Naive thymus-derived CD4-positive, alpha-beta T cell (primary cell): ENCODE results near the gene EPHA7. TPM values are rescaled to one million over a fixed set of nuclear protein-coding genes. Genes with fewer than 3 reads are reported as not detected.

Experiments used
- ATAC-seq: fragments of 150-1000 bp; cut with Tn5 transposase; 2 replicates; pipeline ENCODE4 v1.10.0; 2021; ENCODE audit warnings: mild to moderate bottlenecking, moderate library complexity
- CTCF ChIA-PET: fragments of 350-600 bp; sonication (Branson Sonifier 250); formaldehyde crosslinking; loops from one replicate; lab custom pipeline; 2021; ENCODE audit warnings: antibody characterized with exemption; lab: Charles Lee
- POLR2A ChIA-PET: fragments of 350-600 bp; sonication (Branson Sonifier 250); formaldehyde crosslinking; loops from one replicate; lab custom pipeline; 2021; ENCODE audit warnings: antibody characterized with exemption, inconsistent platforms; lab: Charles Lee
- DNase-seq, 9 donors: peaks; one replicate each; pipeline versions ENCODE4 v3.0.0 to v3.0.0-alpha.2; 2020 to 2022; ENCODE audit warnings: mixed read lengths in 1 of 9
- H3K27ac ChIP-seq: one replicate; pipeline ENCODE4 v1.7.0; 2013; ENCODE audit warnings: mild to moderate bottlenecking, low read depth, low read length, moderate library complexity
- H3K27me3 ChIP-seq, 2 donors: one replicate each; pipeline ENCODE4 v1.7.0; 2013; ENCODE audit warnings: low read length in 2 of 2, mild to moderate bottlenecking in 2 of 2, moderate library complexity in 2 of 2; ENCODE audit not compliant: control insufficient read depth in 2 of 2, insufficient read depth in 2 of 2
- H3K36me3 ChIP-seq, 3 experiments: 1 replicate in 2 of 3; 2 replicates in 1 of 3; pipeline ENCODE4 v1.7.0; 2013; ENCODE audit warnings: low read length in 3 of 3, mild to moderate bottlenecking in 3 of 3, moderate library complexity in 1 of 3; ENCODE audit not compliant: insufficient read depth in 3 of 3, control insufficient read depth in 2 of 3
- H3K4me1 ChIP-seq, 2 donors: one replicate each; pipeline ENCODE4 v1.7.0; 2013; ENCODE audit warnings: low read length in 2 of 2, mild to moderate bottlenecking in 2 of 2, moderate library complexity in 1 of 2; ENCODE audit not compliant: control insufficient read depth in 2 of 2, insufficient read depth in 2 of 2
- H3K4me3 ChIP-seq: 2 replicates; pipeline ENCODE4 v1.7.0; 2013; ENCODE audit warnings: mild to moderate bottlenecking, low read length
- H3K9me3 ChIP-seq, 3 experiments: 1 replicate in 2 of 3; 2 replicates in 1 of 3; pipeline ENCODE4 v1.7.0; 2013; ENCODE audit warnings: low read length in 3 of 3; ENCODE audit not compliant: control insufficient read depth in 2 of 3
- H3K27ac Mint-ChIP-seq, 9 donors: one replicate each; pipeline ENCODE4 v1.8.0; 2020 to 2022; ENCODE audit warnings: mixed read lengths in 9 of 9, mild to moderate bottlenecking in 8 of 9, moderate library complexity in 5 of 9, inconsistent platforms in 2 of 9
- H3K27me3 Mint-ChIP-seq, 5 donors: one replicate each; pipeline ENCODE4 v1.8.0; 2021 to 2022; ENCODE audit warnings: mixed read lengths in 5 of 5, mild to moderate bottlenecking in 1 of 5
- H3K36me3 Mint-ChIP-seq, 5 donors: one replicate each; pipeline ENCODE4 v1.8.0; 2020 to 2022; ENCODE audit warnings: mixed read lengths in 5 of 5, mild to moderate bottlenecking in 3 of 5, inconsistent platforms in 1 of 5
- H3K4me1 Mint-ChIP-seq, 7 donors: one replicate each; pipeline ENCODE4 v1.8.0; 2020 to 2022; ENCODE audit warnings: mixed read lengths in 7 of 7, mild to moderate bottlenecking in 3 of 7, inconsistent platforms in 1 of 7
- H3K4me3 Mint-ChIP-seq, 10 donors: one replicate each; pipeline ENCODE4 v1.8.0; 2020 to 2022; ENCODE audit warnings: mild to moderate bottlenecking in 10 of 10, mixed read lengths in 10 of 10, moderate library complexity in 6 of 10, inconsistent platforms in 2 of 10
- H3K9me3 Mint-ChIP-seq, 11 donors: one replicate each; pipeline ENCODE4 v1.8.0; 2020 to 2022; ENCODE audit warnings: mixed read lengths in 11 of 11, mild to moderate bottlenecking in 4 of 11, inconsistent platforms in 1 of 11, moderate library complexity in 1 of 11
- intact Hi-C, 2 donors: fragments of 100-400 bp; cut with micrococcal nuclease; formaldehyde crosslinking; loops; one replicate each; pipeline ENCODE4 v1.15.1; 2023
- polyA plus RNA-seq, 2 donors: library from polyadenylated mRNA; unstranded; fragments of 300-500 nt; fragmentation: Illumina TruSeq; gene quantifications; one replicate each; pipeline ENCODE4 v1.2.3, GENCODE V29; 2021
- total RNA-seq, 6 experiments: library from RNA in 5 of 6; stranded (reverse) in 5 of 6; gene quantifications; 1 replicate in 5 of 6; 2 replicates in 1 of 6; pipeline ENCODE4 v1.2.3 and lab custom pipeline; 2021 to 2026

The EPHA7 gene
- total and polyA plus RNA-seq, 7 experiments from 2014 or later: not detected

DNA sequence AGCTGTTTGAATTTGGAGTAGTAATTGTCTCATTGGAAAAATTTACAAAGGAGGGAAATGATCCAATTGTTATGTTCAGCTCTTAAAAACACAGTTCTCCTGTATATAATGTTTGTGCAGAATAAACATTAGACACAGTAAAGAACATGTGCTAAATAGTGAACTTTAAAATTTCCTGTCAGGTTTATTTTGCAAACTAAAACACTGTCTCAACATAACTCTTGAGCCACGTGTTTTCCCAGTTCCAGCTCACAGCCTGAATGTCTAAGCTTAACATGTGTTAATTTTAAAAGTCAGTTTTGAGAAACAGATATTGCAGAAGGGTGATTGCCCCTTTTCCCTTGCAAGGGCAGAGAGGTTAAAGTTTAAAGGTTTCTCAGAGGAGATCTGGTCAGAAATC is 20.6 kb downstream of the EPHA7 start:
- Histone ChIP-seq H3K27me3 (no peaks in the 10 kb centered on the region), H3K27ac (no peak overlapping the region), H3K9me3 (no peaks in the 10 kb centered on the region), H3K36me3 (no peaks in the 10 kb centered on the region), H3K4me1 (no peaks in the 10 kb centered on the region), H3K4me3 (no peak overlapping the region)
- ChIA-PET POLR2A (no interaction called here), CTCF (no interaction called here)
- Mint-ChIP-seq H3K4me1 (no peaks in the 10 kb centered on the region), H3K27me3 (no peaks in the 10 kb centered on the region), H3K36me3 (no peaks in the 10 kb centered on the region), H3K27ac (no peak overlapping the region), H3K9me3 (peaks cover 0 to 6% (median 0%) of the 10 kb centered on the region in 11 donors), H3K4me3 (no peak overlapping the region)
- no peak for ATAC-seq
- intact Hi-C loops: no loop called here
- DNase-seq: no peak

- no peaks in the 10 kb centered on the region for H3K9me3 ChIP-seq
- Mint-ChIP-seq H3K36me3 (no peaks in the 10 kb centered on the region), H3K4me1 (no peaks in the 10 kb centered on the region), H3K27ac (no peak overlapping the region), H3K9me3 (no peaks in the 10 kb centered on the region), H3K27me3 (no peaks in the 10 kb centered on the region), H3K4me3 (no peak overlapping the region)
- ChIA-PET POLR2A (no interaction called here), CTCF (no interaction called here)
- H3K36me3 ChIP-seq: no peaks in the 10 kb centered on the region
- ATAC-seq (no peak), DNase-seq (no peak)
- intact Hi-C loops: no loop called here
- H3K4me3 ChIP-seq: no peak overlapping the region
- no peak overlapping the region for H3K27ac ChIP-seq
- H3K27me3 ChIP-seq: no peaks in the 10 kb centered on the region
- H3K4me1 ChIP-seq: no peaks in the 10 kb centered on the region
These were observed 24.9 kb downstream of the EPHA7 start for GRCh38 chr6:93394471-93394870.

- no peak overlapping the region for H3K4me3 Mint-ChIP-seq
- H3K27ac Mint-ChIP-seq: no peak overlapping the region
- Histone ChIP-seq H3K27ac (no peak overlapping the region), H3K27me3 (no peaks in the 10 kb centered on the region), H3K4me1 (no peaks in the 10 kb centered on the region), H3K9me3 (no peaks in the 10 kb centered on the region), H3K4me3 (no peak overlapping the region), H3K36me3 (no peaks in the 10 kb centered on the region)
- DNase-seq: no peak
- no peaks in the 10 kb centered on the region for H3K36me3 Mint-ChIP-seq
- no peaks in the 10 kb centered on the region for H3K4me1 Mint-ChIP-seq
- ChIA-PET CTCF (no interaction called here), POLR2A (no interaction called here)
- peaks cover 0 to under 1% (median 0%) of the 10 kb centered on the region in 11 donors for H3K9me3 Mint-ChIP-seq
- ATAC-seq: no peak
- H3K27me3 Mint-ChIP-seq: no peaks in the 10 kb centered on the region
- intact Hi-C loops: no loop called here
These were observed 25.7 kb downstream of the EPHA7 start for GRCh38 chr6:93393554-93394074.

DNA sequence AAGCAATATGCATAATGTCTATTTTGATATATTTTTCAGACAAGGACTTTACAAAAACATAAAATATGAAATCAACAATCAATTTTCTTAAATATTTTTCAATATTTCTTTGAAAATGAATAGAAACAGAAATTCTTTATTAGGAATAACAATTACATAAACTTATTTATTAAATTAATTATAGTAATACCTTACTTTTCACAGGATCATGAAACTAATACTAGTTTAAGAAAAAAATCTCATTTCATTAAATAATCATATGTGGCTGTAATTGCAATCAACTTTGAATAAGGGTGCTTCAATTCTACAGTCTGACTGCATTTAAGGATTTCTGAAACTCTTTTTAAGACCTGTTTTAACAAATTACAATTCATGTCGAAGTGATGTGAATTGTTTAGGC is 26.6 kb downstream of the EPHA7 start:
- Histone ChIP-seq H3K27ac (no peak overlapping the region), H3K27me3 (no peaks in the 10 kb centered on the region), H3K9me3 (no peaks in the 10 kb centered on the region), H3K4me3 (no peak overlapping the region), H3K4me1 (no peaks in the 10 kb centered on the region), H3K36me3 (no peaks in the 10 kb centered on the region)
- intact Hi-C loops: no loop called here
- ATAC-seq: no peak
- Mint-ChIP-seq H3K27ac (no peak overlapping the region), H3K9me3 (peaks cover 0 to 6% (median 0%) of the 10 kb centered on the region in 11 donors), H3K27me3 (no peaks in the 10 kb centered on the region), H3K4me3 (no peak overlapping the region), H3K4me1 (no peaks in the 10 kb centered on the region), H3K36me3 (no peaks in the 10 kb centered on the region)
- POLR2A ChIA-PET: no interaction called here
- no peak for DNase-seq
- CTCF ChIA-PET: no interaction called here

GRCh38 chr6:93391965-93392364 is 27.4 kb downstream of the EPHA7 start:
- no peak for DNase-seq
- Histone ChIP-seq H3K4me3 (no peak overlapping the region), H3K36me3 (no peaks in the 10 kb centered on the region), H3K27ac (no peak overlapping the region), H3K27me3 (no peaks in the 10 kb centered on the region), H3K9me3 (no peaks in the 10 kb centered on the region), H3K4me1 (no peaks in the 10 kb centered on the region)
- Mint-ChIP-seq H3K9me3 (peaks cover 0 to 14% (median 2%) of the 10 kb centered on the region in 11 donors), H3K27ac (no peak overlapping the region), H3K27me3 (peaks cover 0 to 3% (median 0%) of the 10 kb centered on the region in 5 donors), H3K4me1 (no peaks in the 10 kb centered on the region), H3K36me3 (no peaks in the 10 kb centered on the region), H3K4me3 (no peak overlapping the region)
- ChIA-PET POLR2A (no interaction called here), CTCF (no interaction called here)
- ATAC-seq: no peak
- intact Hi-C loops: no loop called here

DNA sequence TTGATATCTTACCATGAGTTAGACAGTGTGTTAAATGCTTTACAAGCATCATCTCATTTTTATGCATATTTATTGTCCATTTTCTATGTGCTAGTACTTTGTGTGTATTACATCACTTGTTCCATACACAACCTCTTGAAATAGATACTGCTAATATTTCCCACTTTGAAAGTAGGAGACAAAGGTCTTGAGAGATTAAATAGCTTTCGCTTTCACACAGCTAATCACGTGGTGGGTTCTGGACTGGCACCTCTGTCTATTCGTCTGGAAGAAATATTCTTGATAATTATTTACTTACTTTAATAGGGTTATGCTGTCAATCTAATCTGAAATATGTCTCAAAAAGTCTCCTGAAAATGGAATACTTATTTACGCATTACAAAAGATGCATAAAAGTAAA is 30.2 kb downstream of the EPHA7 start:
- ATAC-seq: no peak
- intact Hi-C loops: no loop called here

GRCh38 chr6:93388070-93388469 is 31.3 kb downstream of the EPHA7 start:
- H3K4me3 ChIP-seq: no peak overlapping the region
- no peak overlapping the region for H3K27ac Mint-ChIP-seq
- intact Hi-C loops: no loop called here
- H3K36me3 ChIP-seq: no peaks in the 10 kb centered on the region
- no peak overlapping the region for H3K4me3 Mint-ChIP-seq
- peaks cover 0 to 15% (median 4%) of the 10 kb centered on the region in 11 donors for H3K9me3 Mint-ChIP-seq
- H3K27ac ChIP-seq: no peak overlapping the region
- DNase-seq: no peak
- no peak for ATAC-seq
- no peaks in the 10 kb centered on the region for H3K4me1 ChIP-seq
- POLR2A ChIA-PET: no interaction called here
- H3K27me3 Mint-ChIP-seq: peaks cover 0 to 4% (median 0%) of the 10 kb centered on the region in 5 donors
- H3K9me3 ChIP-seq: no peaks in the 10 kb centered on the region
- no peaks in the 10 kb centered on the region for H3K36me3 Mint-ChIP-seq
- no peaks in the 10 kb centered on the region for H3K4me1 Mint-ChIP-seq
- CTCF ChIA-PET: no interaction called here
- H3K27me3 ChIP-seq: no peaks in the 10 kb centered on the region

More for the DNA sequence above, 30.2 kb downstream of the EPHA7 start:
- Mint-ChIP-seq H3K27me3 (peaks cover 0 to 4% (median 0%) of the 10 kb centered on the region in 5 donors), H3K4me1 (no peaks in the 10 kb centered on the region), H3K27ac (no peak overlapping the region), H3K36me3 (no peaks in the 10 kb centered on the region), H3K4me3 (no peak overlapping the region), H3K9me3 (peaks cover 0 to 15% (median 4%) of the 10 kb centered on the region in 11 donors)
- H3K4me1 ChIP-seq: no peaks in the 10 kb centered on the region
- POLR2A ChIA-PET: no interaction called here
- H3K4me3 ChIP-seq: no peak overlapping the region
- CTCF ChIA-PET: no interaction called here
- H3K36me3 ChIP-seq: no peaks in the 10 kb centered on the region
- no peak overlapping the region for H3K27ac ChIP-seq
- H3K9me3 ChIP-seq: no peaks in the 10 kb centered on the region
- no peaks in the 10 kb centered on the region for H3K27me3 ChIP-seq
- DNase-seq: no peak
